Measurements from ENCODE around the gene CCR5.
A peak's percentile ranks its signal among the peaks of the same experiment; 100 is the strongest.

GRCh38 chr3:46368569-46368968, 2.2 kb upstream of the CCR5 start:
- TF ChIP-seq CTCF (IDR thresholded peaks at IDR 0.05): peak in 1 of 4 experiments; percentile 32
- no peak for TF ChIP-seq POLR2A (IDR thresholded peaks at IDR 0.05)
- no peak for TF ChIP-seq EP300 (IDR thresholded peaks at IDR 0.05)
